ENCODE results near the gene FARP1.

GRCh38 chr13:98496966-98497365 lies 354.1 kb downstream of the FARP1 start:
- TF ChIP-seq CTCF (IDR thresholded peaks at IDR 0.05; ENCODE audit: insufficient read depth, low read length, poor library complexity, severe bottlenecking) (no peak), EZH2phosphoT487 (conservative IDR thresholded peaks at IDR 0.05; ENCODE audit: low read length) (no peak)

Data from SU-DHL-6 (cell line).